Raji (cell line): ENCODE results near the gene KSR2.

ENCODE experiments used
- POLR2A ChIP-seq: IDR thresholded peaks from 2 replicates; pipeline ENCODE4 v1.6.1; 2011; ENCODE audit warnings: low read depth, low read length, control low read depth; ENCODE audit not compliant: insufficient read depth

Gene KSR2

DNA sequence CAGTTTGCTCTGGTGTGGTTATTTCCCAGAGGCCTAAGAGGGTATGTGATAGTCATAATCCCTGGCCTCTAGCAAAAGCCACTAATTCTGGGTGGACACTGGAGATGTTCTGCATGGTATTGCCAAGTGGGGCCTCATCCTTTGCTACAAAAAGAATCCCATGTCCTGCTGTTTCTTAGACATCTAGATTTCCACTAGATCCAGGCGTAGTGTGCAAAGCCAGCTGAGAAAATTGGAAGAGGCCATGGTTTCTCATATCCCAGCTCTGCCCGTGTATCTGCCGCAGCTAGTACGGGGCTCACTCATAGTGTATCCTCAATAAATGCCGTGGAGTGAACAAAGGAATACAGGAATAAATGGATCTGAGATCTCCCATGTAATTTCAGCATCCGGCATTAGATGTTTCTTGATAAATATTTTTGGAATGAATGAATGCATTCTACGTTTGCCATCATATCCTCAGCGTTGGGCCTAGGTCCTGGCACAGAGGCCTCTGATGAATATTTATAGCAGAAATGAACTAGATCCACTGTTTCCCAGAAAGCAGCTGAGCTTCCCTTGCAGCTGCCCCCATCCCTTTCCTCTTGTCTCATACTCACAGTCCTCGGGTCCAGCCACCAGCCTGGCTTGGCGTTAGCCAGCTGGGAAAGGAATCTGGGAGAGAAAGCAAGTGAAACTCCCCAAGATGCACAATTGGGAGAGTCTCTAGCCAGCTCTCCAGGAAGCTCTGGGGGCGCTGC lies 531.1 kb downstream of the KSR2 start:
- TF ChIP-seq POLR2A = no peak

DNA sequence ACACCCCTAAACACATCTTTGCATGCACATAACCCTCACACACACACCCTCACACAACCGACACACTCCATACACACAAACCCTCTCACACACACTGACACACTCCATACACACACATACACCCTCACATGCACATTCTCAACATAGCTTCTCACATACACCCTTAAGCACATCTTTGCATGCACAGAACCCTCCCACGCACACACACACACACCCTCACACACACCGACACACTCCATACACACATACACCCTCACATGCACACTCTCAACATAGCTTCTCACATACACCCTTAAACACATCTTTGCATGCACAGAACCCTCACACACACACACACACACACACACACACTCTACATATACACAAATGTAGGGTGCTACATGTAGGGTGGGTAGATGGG lies 534.9 kb downstream of the KSR2 start:
- no peak for TF ChIP-seq POLR2A

GRCh38 chr12:117430246-117430645 lies 538.5 kb downstream of the KSR2 start:
- TF ChIP-seq POLR2A = no peak

DNA sequence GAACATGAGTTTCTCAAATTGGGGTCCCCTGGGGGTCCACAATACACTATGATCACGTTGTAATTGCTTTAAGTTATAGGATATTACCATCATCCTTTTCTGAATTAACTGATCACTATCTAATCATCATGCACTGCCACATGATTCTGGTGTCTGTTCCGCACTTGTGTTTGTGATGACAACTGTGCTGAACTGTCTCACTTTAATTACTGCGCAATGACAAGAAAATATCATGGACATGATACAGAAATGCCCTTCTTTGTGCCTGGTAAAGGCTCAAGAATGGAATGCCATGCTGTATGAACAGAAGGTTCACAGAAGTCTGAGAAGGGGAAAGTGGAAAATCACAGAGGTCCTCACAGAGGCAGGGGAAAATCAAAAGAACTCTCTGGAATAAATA lies 541.6 kb downstream of the KSR2 start:
- TF ChIP-seq POLR2A = no peak

DNA sequence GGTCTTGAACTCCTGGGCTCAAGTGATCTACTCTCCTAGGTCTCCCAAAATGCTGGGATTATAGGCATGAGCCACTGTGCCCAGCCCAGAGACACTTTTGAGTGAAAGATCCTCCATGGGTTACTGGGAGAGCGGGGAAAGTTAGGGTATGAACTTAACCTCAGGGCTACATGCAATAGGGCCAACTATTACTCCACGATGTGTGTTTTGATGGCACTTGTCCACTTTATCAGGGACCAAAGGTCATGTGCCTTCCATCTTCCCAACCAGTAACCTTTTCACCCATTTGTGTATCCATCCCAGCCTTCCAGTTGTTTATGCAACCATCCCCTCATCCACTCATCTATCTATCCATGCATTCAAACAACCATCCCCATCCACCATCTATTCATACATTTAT lies 546.8 kb downstream of the KSR2 start:
- TF ChIP-seq POLR2A = no peak

DNA sequence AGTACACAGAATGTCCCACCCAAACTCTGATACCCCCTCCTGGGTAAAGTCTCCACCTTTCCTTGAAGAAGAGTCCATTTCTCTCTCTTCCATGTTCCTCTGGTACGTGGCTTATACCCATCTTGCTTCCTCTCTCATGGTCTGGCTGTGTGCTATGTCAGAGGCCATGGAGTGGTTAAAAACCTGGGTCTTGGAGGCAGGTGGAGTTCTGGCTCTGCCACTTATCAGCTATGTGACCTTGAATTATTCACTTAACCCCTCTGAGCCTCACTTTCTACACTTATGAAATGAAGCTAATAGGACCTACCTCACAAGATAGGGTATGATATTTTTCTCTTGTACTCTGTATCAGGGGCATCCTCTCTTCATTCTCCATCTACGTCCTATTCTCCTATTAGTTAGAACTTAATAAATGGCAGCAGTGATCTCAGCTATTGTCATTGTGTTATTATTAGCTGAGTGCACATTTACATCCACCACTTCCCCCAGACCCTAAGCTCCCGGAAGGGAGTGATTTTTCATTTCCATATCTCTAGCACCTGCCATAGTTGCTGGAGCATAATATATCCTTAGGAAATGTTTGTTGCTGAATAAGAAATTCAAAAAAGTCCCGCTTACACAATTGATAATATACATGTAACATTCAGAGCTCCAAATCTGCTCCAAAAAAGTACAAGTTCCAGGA lies 547.6 kb downstream of the KSR2 start:
- TF ChIP-seq POLR2A = no peak

GRCh38 chr12:117417004-117417403 lies 551.8 kb downstream of the KSR2 start:
- no peak for TF ChIP-seq POLR2A

DNA sequence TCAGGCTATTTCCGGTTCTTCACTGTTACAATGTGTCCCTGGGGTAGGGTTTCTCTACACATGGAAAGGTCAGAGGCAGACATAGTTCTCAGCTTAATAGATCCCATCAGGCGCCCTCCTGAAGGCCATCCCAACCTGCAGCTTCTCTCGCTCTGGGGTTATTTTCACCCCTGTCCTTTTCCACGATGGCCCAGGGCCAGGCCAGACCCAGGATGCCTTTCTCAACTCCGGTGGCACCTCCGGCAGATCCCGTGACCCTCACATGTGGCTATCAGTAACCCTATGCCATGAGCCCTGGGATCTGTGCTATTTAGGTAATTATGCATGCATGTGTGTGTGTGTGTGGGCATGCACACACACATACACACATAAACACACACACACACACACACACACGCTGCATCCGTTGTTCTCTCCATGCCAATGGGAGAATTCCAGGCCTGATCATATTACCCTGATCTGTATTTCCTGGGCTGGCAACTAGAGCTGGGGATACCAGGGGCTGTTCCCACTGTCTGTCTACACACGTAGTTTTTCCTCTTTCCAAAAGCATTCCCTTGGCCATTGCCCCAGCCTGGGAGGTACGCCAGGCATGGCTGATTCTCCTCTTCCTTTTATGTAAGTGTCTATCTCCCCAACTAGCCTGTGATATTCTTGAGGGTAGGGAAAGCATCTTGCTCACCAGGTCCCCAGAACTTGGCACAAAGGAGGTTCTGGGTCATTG lies 556.2 kb downstream of the KSR2 start:
- no peak for TF ChIP-seq POLR2A

DNA sequence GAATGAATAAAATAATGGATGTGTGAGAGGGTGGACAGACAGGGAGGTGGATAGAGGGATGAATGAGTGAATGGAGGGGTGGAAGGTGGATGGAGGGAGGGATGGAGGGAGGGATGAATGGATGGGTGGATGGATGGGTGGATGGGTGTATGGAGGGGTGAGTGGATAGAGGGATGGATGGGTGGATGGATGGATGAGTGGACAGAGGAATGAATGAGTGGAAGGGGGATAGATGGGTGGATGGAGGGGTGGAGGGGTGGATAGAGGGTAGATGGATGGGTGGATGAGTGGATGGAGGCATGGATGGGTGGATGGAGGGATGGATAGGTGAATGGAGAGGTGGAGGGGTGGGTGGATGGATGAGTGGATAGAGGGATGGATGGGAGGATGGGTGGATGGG lies 559.5 kb downstream of the KSR2 start:
- no peak for TF ChIP-seq POLR2A

DNA sequence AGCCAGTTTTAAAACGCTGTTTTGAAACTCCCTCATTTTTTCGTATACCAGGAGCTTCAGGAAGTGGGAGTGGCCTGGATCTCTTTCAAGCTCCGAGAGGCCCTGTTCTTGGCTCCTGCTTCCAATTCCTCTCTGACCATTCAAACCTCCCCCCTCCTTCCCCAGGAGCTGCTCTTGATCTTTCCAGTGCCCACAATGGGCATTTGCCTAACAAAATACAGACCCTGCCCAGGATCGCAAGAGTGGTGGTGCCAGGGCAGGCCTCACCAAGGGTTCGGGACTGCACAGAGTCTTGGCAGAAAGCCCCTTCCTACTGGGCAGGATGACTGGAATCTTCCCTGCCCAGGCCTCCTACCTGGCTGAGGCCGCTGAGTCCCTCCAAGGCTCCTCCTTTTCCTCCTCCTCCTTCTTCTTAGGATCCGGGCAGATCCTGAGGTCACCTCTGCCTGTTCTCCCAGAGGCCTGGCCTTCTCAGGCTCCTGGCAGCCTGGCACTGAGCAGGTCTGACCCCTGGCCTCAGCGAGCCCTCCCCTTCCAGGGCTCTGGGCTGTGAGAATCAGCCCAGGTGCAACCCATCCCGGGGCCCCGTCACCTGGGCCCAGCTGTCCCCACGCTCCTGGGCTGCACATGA lies 560.5 kb downstream of the KSR2 start:
- no peak for TF ChIP-seq POLR2A

GRCh38 chr12:117404940-117405339 lies 563.9 kb downstream of the KSR2 start:
- no peak for TF ChIP-seq POLR2A

DNA sequence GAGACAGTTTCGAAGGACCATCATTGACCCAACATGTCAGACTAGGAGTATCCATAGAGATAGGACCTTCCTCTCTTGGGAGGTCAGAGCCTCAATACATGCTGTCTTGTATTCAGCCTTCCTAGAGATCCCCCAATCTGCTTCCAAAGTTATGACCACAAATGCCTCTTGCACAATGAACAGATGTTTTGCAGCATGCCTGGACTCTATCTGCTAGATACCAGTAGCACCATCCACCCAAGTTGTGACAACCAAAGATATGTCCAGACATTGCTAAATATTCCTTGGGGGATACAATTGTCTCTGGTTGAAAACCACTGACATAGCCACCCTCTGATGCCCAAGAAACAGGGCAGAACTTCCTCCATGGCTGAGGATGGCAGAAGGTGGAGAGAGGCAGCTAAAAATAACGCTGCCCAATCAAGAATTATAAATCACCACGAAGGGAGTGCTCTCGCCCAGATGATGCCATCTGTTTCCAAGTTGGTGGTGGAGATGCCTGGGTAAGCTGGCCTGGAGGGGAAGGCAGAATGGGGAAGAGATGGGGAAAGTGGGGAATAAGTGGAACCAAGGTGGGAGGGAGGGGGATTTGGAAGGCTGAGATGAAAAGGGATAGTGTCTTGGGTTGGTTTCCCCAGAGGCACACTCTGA lies 564.5 kb downstream of the KSR2 start:
- no peak for TF ChIP-seq POLR2A

GRCh38 chr12:117403586-117404139 lies 565.1 kb downstream of the KSR2 start:
- no peak for TF ChIP-seq POLR2A
